GM21737 (cell line): ENCODE data around the gene TRABD2B.

ENCODE experiments used
- ATAC-seq: cut with Tn5 transposase; IDR thresholded peaks from one replicate; pipeline ENCODE4 v1.9.1; 2021; ENCODE audit warnings: mild to moderate bottlenecking, moderate library complexity; ENCODE audit not compliant: unreplicated experiment

Gene TRABD2B

DNA sequence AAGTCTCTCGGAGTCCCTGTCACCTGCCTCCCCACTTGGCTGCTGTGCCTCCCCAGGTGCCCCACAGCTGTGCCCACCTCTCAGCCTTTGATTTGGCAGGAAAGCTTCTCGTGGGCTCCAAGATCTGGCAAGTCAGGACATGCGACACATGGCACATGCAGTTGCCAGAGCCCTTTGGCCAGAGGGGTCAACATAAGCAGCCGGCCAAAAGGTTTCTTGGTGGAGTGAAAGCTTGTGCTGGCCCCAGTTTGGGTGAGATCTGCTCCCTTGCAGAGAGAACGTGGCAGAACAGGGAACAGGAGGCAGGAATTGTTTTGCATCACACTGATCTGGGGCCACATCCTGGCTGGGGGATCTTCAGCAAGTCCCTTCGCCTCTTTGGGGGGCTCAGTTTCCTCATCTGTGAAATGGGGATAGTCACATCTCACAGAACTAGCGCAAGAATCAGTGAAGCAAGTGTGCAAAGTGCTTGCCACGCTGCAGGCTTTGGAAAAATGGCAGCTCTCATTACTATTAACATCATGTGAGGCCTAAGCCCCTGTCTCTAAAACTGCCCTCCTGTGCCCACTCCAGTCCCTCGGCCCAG, 232.6 kb downstream of the TRABD2B start:
- no peak for ATAC-seq

DNA sequence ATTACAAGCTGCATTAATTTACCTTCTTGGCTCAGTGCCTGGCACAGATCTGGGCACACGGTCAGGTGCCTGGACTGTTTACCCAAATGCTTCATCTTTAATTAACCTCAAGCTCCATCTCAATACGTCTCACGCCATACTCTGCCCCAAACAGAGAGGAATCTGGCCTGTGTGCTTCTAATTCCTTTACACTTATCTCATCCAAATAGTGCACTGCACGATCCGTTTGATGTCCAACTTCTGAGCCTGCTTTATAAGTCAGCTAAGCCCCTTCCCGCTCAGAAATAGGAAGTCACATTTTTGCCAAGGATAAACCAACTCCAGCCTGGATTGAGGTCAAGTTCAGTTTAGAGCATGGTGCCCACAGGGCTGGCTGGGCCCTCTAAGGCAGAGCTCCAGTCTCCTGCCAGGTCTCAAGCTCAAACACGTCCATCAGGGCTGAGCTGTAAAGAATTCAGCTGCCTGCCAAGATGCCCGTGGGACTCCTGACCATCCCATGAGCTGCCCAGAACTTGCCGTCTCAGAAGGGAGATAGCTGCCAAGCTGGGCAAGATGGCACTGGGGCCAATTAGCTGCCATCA, 233.5 kb downstream of the TRABD2B start:
- ATAC-seq: no peak

DNA sequence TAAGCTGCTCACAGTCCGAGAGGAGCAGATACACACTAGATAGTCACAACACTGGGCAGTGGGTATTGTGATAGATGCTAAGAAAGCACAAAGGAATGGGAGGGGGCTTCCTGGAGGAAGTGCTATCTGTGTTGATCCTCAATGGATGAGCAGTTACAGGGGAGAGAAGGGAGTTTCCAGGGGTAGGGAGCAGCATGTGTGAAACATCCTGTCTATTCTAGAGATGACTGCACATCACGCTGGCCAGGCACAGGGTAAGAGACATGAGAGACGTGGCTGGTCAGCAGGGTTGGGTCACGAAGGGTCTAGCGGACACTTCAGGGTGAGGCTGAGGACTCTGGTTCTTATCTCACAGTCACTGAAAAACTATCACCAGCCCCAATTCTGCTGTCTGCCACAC, 235.2 kb downstream of the TRABD2B start:
- ATAC-seq: no peak

DNA sequence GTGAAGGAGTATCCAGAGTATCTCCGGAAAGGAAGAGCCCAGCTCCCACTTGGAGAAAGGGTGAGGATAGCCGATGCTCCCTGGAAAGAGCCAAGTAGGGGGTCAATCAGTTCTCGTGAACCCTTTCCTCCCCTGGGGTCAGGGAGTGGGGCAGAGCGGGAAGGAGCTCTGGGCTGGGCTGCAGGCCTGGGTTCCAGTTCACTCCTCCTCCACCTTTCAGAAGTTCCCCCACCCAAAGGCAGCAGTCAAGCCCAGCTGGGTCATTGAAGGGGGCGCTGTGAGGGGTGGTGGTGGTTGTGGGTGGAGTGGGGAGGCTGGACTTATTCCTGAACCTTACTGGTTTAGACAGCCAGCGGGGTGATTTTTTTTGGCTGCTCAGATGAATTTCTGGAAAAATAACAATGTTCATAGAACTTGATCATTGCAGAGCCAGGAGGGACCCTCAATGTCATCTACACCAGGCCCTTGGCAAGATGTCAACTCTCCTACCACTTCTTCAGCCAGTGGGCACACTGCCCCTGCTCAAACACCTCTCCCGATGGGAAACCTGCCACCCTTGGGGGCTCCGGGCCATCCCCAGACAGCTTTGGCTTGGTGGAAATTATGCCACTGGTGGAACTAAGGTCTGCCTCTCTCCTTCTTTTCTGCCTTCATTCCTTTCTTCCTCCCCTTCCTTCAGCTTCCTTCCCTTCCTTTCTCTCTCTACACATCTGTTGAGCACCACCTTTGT, 235.8 kb downstream of the TRABD2B start:
- ATAC-seq: no peak

DNA sequence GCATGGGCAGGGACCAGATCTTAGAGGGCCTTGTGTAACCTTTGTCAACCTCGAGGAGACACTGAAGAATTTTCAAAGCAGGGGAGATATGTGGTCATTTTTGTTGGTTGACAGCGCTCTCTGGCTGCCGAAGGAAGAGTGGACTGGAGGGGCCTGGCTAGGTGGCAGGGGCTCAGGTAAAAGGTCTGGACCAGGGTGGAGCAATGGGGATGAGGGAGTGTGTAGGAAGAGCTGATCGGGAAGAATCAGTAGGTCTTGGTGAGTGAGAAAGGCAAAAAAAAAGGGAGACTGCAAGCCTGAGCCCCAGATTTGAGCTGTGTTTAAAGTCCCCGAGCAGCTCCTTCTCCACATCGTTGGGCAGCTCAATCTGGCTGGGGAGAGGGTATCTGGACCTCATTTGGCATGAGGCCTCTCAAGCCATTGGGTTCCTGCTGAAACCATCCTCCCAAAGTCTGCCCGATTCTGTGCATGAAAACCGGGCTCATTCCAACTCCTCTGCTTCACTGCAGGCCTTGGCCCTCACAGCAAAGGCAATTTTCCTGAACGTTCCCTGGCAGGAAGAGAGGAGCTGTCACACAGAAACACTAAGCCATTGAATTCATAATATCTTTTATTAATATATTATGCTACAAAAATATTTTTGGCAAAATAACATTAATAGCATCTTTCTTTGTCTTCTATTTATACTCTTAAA, 237.1 kb downstream of the TRABD2B start:
- ATAC-seq: no peak

DNA sequence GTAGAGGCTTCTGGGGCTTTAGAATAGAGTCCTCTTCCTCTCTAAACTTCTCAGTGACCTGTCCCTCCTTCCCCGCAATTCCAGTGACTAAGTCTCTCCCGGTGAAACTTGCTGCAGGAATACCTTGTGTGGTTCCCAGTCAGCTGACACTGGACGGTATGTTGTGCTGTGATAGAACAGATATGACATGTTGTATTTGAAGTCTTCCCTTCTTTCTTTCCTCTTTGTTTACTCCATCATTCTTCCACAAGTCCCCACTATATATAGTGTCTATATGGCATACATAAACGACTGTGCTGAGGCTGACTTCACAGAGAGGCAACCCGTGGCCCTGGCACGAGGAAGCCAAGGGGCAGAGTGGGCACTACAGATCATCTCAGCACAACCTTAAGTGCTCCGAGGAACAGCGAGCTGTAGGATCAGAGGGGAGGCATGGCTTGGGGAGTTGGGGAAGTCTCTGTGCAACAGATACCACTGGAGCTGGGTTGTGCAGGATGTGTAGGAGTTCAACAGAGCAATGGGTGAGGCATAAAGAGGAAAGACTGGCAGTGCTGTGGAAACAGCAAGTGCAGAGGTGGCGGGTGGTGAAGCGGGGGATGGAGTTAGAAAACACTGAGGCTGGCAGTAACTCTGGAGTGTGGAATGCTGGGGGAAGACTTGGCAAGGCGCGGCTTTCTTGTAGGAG, 237.8 kb downstream of the TRABD2B start:
- no peak for ATAC-seq

DNA sequence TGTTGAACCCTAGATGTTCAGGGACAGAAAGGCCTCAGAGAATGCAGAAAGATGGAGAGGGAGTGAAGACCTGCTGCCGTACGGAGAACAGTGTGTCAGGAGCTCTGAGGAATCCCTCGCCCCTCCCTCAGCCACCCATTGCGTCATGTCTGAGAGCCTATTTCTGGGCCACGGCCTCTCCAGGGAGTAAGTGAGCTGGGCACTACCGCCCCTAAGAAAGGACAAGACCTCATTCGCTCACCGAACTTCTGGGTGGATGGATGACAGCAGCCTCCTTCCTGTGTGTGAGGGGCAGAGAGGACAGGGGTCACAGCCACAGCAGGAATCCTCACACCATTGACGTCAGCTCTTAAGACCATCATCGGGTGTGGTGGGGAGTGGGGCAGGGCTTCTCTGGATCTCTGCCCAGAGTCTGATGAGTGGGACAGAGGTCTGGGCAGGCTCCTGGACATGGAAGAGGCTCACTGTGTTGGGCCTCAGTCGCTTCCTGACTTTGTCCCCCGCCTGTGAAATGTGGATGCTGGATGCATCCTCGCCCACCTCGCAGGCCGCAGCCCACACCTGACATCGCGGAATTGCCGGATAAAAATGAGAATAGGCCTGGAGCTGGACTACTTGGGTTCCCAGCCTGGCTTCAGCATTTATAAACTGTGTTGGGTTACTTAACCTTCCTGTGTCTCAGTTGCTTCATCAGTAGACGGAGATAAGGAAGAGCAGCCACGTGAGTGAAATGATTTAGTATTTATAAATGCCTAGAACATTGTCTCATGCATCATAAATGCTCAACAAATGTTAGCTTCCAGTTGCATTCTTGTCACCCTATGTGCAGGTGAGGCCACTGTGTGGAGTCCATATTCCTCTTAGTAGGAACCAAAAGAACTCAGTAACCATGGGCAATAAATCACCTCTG, 238.6 kb downstream of the TRABD2B start:
- no peak for ATAC-seq

DNA sequence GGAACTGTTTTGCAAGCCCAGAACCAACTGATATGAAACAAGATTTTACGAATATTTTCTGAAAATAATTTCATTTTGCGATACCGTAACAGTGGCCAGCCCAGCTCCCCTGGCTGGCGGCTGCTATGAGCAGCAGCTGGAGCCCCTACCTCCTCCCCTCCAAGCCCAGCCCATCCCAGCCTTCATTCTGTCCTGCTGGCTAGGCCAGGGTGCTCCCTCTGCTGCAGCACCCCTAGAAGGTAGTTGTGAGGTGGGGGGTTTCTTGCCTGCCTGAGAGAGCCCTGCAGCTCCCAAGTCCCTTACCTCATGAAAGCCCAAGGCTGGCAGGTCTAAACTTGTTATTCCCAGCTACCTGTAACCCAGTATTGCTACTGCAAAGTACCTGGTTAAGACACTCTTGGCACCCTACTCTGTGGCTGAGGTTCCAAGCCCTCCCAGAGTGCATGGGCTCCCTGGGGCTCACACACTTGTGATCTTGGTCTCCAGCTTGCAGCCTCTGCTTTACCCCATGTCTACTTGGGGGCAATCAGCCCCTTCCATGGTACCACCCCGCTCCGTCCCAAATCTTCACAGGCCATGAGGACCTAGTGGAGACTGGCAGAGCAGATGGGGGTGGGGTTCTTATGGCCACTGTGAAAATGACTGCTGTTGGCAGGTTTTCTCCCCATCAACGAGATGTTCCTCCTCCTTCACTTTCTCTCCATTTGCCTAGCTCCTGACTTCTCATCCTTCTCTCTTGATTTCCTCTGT, 239.8 kb downstream of the TRABD2B start:
- no peak for ATAC-seq

DNA sequence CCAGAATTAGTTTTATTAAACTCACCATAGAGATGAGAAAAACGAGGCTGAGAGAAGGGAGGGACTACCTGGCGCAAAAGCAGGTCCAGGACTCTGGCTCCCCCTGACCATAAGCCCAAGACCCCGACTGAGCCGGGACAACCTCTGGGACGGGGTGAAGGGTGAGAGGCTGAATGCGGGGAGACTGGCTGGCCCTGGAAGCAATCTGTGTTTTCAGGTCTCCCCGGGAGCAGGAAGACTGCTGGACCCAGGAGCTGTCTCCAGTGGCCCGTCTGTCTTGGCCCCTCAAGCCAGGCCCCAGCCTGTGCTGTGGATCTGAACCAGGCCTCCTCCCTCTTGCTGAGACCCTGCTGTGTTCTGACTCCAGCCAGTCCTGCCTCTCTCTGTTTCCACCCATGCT, 240.8 kb downstream of the TRABD2B start:
- ATAC-seq: no peak

DNA sequence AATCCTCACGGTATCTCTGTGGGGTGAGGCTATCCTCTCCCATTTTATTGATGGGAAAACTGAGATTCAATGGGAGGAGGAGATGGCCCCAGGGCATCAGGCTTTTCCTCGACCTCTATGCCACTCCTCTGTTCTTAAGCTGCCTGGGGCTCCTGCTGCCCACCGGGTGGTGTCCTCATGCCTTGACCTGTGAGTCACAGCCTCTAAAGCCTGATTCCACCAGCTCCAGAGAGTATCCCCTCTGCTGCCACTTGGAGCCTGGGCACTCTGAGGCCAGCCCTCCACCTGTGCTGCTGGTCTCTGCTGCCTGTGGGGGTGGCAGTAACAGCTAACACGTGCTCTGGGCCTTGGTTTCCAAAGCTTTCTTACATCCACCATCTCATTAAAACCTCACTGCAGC, 241.2 kb downstream of the TRABD2B start:
- ATAC-seq: no peak

DNA sequence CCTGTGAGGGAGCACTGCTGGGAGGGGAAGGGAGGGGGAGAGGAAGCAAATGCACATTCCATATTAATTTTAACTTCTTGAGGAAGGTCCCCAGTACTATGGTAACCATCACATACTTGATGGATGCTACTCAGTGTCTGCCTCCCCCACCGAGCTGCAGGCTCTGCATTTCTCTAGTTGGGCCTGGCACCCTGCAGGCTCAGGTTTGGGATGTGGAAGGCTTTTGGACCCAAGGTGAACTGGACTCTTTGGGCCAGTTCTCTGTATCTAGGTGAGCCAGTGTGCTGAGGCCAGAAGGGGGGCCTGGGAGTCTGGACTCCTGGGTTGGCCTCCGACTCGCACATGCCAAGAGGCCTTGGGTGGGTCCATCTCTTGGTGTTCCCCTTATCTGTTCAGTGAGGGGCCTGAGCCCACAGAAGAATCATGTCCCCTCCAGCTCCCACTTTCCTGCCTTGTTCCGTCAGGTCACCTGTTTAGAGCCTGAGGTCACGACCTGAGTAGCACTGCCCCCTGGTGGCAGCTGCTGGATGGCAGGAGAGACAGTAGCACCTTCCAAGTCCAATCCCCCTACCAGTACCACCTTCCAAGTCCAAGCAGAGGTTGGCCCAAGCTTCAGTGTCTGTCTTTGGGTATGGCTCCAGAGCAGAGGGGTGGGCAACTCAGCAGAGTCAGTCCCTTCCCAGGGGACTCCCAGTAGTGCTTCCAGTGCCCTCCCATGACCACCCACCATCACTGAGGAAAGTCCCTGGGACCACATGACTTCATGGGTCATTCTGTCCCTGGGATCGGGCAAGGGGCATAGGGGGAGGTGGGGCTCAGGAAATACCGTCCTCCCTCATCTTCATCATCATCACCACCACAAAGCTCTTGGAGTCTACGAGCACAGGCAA, 241.8 kb downstream of the TRABD2B start:
- ATAC-seq: no peak

DNA sequence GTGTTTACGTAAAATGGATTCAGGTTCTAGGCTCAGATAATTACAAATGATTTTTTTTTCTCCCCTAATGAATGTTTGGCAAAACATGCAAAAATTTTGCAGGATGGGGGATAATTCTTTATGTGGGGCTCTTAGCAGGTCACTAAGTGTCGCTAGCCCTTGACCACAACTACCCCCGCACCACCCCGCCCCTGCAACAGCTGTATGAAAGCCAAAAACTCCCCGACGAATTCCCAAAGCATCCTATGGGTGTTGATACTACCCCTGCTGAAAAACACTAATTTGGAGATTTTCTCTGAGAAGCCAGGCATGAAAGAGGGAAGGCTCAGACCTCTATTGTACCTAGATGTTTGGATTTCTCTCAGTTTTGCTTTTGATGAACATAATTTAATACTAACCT, 243.0 kb downstream of the TRABD2B start:
- no peak for ATAC-seq

DNA sequence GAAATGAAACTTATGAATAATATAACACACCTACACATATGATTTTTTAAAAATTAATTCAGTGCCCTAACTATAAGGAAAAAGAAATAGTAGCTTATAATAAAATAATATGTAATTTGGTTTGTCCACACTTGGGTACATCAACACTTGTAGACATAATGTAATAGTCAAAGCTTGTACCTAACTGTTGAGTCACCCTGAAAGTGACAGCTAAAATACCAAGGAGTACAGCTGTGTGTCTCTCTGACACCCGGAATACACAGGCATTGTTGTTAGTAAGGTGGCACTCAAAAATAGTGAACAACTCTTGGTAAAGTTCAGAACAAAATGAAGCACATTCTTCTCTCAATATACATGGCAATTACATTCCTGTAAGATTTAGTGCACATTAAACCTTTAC, 243.4 kb downstream of the TRABD2B start:
- ATAC-seq: no peak

DNA sequence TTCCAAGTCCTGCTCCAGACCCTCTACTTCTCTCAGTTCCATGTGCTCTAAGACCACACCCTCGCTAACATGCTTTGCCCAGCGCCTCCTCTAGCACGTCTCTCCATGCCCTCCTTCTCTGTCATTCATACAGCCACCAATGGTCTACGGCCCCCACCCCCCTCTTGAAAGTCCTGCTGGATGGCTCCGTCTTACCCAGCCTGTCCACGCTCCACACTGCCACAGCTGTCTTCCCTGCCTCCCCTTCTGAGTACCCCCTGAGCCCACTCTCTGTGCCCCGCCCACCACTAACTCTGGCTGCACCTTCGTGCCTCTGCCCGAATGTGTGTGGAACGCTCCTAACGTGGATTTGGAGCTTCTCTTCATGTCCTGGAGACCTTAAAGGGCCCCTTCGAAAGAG, 244.6 kb downstream of the TRABD2B start:
- ATAC-seq: no peak

DNA sequence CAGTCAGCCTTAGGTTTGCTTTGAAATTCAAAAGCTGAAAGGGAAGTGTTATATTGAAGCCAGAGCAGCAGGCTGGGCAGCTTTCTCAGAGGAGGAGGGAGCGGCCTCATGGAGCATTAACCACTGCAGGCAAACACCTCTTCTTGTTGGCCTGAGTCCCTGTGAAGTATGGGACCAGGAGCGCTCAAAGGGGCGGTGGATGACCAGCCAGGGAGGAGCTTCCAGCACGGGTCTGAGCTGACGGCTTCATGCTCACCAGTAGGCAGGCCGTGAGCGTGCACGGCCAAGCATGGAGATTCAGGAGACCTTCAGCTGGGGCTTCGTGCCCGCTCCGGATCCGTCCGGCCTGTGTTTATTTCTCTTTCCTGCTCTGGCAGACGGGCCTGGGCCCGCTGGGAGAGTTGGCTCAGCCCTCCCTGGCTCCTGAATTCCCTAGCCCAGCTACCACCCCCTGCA, 245.2 kb downstream of the TRABD2B start:
- no peak for ATAC-seq

DNA sequence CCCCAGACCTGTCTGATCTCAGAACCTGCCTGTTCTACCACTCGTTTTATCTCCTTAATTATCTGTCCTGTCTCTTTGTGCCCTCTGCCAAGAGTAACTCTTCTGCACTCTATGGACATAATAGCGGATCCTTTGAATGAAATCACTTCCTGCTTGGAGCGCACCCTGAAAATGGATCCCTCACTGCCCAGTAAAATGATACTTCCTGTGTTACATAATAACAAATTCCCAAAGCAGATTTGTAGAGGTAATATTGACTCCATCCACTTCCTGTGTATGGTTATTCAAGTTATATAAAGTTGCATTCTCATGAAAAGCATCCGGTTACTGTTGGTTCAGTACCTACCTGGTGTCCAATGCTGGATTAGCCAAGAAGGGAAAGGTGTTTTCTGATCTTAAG, 246.0 kb downstream of the TRABD2B start:
- ATAC-seq: no peak

DNA sequence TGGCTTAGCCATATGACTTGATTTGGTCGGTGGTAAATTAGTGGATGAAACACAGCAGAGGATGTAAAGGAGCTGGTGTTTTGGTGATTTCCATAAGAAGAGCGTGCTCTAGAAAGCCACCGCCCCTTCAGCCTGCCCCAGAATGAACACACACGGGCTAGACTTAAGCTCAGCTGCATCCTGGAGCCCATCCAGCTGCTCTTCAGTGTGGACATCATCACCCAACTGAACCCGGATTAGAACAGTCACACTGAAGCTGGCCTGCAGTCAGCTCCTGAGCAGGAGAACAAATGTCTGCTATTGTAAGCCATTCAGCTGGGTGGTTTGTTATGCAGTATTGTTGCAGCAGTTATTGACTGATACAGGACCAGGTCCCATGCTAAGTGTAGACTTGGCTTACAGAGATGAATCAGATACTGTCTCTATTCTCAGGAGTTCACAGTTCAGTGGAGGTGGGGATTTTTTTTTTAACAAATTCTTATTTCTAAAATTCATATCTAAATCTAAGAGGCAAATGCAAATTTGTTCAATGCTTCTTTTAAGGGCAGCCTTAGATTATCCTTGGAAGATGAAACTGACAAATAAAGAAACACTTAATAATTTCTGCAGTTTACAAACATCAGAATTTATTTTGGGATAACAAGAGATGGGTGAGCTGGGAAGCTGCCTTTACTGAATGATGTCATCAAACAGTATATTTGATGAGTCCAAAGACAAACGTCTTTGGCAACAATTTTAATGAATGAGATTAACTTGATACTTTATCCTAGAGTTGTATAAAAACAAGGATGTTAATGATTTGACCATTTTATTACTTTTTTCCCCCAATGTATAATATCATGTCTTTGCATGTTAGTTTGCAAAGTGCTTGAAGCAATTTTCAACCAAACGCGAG, 251.2 kb downstream of the TRABD2B start:
- ATAC-seq: no peak
